GM12875 (cell line): ENCODE data around the gene HERC4.
"Not testable (repeated sequence)": the region's sequence is repeated elsewhere in the genome, so short reads cannot be mapped to it uniquely, and the experiment has no call there.

Experiments used
- H3K4me3 ChIP-seq: one replicate; pipeline ENCODE4 v1.5.1; 2011; ENCODE audit warnings: low read depth, low read length, control low read depth
- CTCF ChIP-seq: IDR thresholded peaks from 2 replicates; pipeline ENCODE4 v1.5.1; 2011; ENCODE audit warnings: low read depth, mild to moderate bottlenecking, control low read depth, inconsistent platforms, low read length, moderate library complexity, borderline replicate concordance; ENCODE audit not compliant: insufficient read depth

Gene HERC4

GRCh38 chr10:68047554-68048327, 27.3 kb downstream of the HERC4 start:
- no peak overlapping the region for H3K4me3 ChIP-seq
- TF ChIP-seq CTCF: no peak

- no peak for TF ChIP-seq CTCF
- no peak overlapping the region for H3K4me3 ChIP-seq
Observed at GRCh38 chr10:68047122-68047521, 28.0 kb downstream of the HERC4 start.

- H3K4me3 ChIP-seq: no peak overlapping the region
- no peak for TF ChIP-seq CTCF
Observed at GRCh38 chr10:68046642-68047041, 28.4 kb downstream of the HERC4 start.

- no peak overlapping the region for H3K4me3 ChIP-seq
- TF ChIP-seq CTCF: no peak
Observed at GRCh38 chr10:68043030-68043429, 32.1 kb downstream of the HERC4 start.

GRCh38 chr10:68032113-68032512, 43.0 kb downstream of the HERC4 start:
- TF ChIP-seq CTCF: no peak
- H3K4me3 ChIP-seq: no peak overlapping the region

- no peak overlapping the region for H3K4me3 ChIP-seq
- no peak for TF ChIP-seq CTCF
Observed at GRCh38 chr10:68027429-68027828, 47.7 kb downstream of the HERC4 start.

- H3K4me3 ChIP-seq: no peak overlapping the region
- no peak for TF ChIP-seq CTCF
Observed at GRCh38 chr10:68023292-68023691, 51.8 kb downstream of the HERC4 start.

- not testable (repeated sequence) for H3K4me3 ChIP-seq
Observed at GRCh38 chr10:68022324-68022723, 52.8 kb downstream of the HERC4 start.

- H3K4me3 ChIP-seq: not testable (repeated sequence)
Observed at GRCh38 chr10:68016519-68016918, 58.6 kb downstream of the HERC4 start.
